ENCODE data around the gene SELENON. TPM values are rescaled to one million over a fixed set of nuclear protein-coding genes. Genes with fewer than 3 reads are reported as not detected.

SELENON gene
- polyA plus RNA-seq, 1 of the 3 experiments (the other 2 are of a cell fraction) = 56.2 TPM

DNA sequence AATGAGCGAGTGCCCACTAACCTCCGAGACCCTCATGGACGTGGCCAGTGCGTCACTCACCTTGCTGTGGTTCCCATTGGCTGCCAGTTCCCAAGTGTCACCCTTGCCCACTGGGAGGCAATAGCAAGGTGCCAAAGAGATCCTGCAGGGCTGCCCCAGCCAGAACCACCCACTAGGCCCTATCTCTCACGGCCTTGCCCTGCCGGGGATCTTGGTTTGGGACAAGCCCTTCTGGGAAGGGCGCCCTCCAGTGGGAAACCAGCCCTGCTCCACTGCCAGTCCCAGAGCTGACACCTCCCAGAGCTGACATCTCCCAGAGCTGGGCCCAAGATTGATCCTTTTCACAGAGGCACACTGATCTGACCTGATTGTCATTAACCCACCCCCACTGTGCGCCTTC lies 2.1 kb upstream of the SELENON start:
- Histone ChIP-seq H3K36me3 (replicated peaks in 1 of 2; ENCODE audit: control insufficient read depth in 1 of 2, insufficient read depth in 2 of 2, low read length in 1 of 2) (no peaks in the 10 kb centered on the region), H3K9me3 (no peaks in the 10 kb centered on the region), H3K9me2 (no peaks in the 10 kb centered on the region), H3K9ac (no peak overlapping the region), H3F3A (replicated peaks; ENCODE audit: insufficient read depth) (peaks cover 5% of the 10 kb centered on the region), H3K27ac (ENCODE audit: low read depth in 2 of 2, low read length in 1 of 2) (no peak overlapping the region), H3K27me3 (ENCODE audit: insufficient read depth) (no peaks in the 10 kb centered on the region), H4K20me1 (ENCODE audit: insufficient read depth) (no peaks in the 10 kb centered on the region), H3K4me3 (ENCODE audit: low read depth in 2 of 2, low read length in 1 of 2) (no peak overlapping the region; a peak in 1 of 4 replicates), H3K4me2 (no peak overlapping the region), H2AFZ (ENCODE audit: low read depth) (no peak overlapping the region), H3K4me1 (ENCODE audit: control insufficient read depth in 1 of 2, insufficient read depth in 2 of 2, low read depth in 1 of 2, low read length in 1 of 2) (peaks cover 0 to 31% of the 10 kb centered on the region in 2 experiments; a peak in 3 of 4 replicates), H3K79me2 (ENCODE audit: insufficient read depth) (peaks cover 20% of the 10 kb centered on the region; the same call in 1 of the 2 replicates)
- DNase-seq = peak; percentile 48
- TF ChIP-seq JUND (IDR thresholded peaks at IDR 0.05) (no peak), EP300 (IDR thresholded peaks at IDR 0.05; ENCODE audit: borderline replicate concordance in 1 of 2, low read depth in 1 of 2, low read length in 1 of 2) (no peak), SMC3 (IDR thresholded peaks at IDR 0.05; ENCODE audit: low read depth, low read length) (peak; percentile 24), MXI1 (IDR thresholded peaks at IDR 0.05; ENCODE audit: low read depth, low read length) (no peak), RAD21 (IDR thresholded peaks at IDR 0.05; ENCODE audit: low read length) (0 out of 2 replicates have a peak, but pooled peaks have one; percentile 5), FOXJ3 (CRISPR knock-in tag; IDR thresholded peaks at IDR 0.05) (no peak), TCF12 (IDR thresholded peaks at IDR 0.05) (no peak)
- TF ChIP-seq, protein P1, sequence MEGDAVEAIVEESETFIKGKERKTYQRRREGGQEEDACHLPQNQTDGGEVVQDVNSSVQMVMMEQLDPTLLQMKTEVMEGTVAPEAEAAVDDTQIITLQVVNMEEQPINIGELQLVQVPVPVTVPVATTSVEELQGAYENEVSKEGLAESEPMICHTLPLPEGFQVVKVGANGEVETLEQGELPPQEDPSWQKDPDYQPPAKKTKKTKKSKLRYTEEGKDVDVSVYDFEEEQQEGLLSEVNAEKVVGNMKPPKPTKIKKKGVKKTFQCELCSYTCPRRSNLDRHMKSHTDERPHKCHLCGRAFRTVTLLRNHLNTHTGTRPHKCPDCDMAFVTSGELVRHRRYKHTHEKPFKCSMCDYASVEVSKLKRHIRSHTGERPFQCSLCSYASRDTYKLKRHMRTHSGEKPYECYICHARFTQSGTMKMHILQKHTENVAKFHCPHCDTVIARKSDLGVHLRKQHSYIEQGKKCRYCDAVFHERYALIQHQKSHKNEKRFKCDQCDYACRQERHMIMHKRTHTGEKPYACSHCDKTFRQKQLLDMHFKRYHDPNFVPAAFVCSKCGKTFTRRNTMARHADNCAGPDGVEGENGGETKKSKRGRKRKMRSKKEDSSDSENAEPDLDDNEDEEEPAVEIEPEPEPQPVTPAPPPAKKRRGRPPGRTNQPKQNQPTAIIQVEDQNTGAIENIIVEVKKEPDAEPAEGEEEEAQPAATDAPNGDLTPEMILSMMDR (IDR thresholded peaks at IDR 0.05) = peak; percentile 48
- TF ChIP-seq, protein P2, sequence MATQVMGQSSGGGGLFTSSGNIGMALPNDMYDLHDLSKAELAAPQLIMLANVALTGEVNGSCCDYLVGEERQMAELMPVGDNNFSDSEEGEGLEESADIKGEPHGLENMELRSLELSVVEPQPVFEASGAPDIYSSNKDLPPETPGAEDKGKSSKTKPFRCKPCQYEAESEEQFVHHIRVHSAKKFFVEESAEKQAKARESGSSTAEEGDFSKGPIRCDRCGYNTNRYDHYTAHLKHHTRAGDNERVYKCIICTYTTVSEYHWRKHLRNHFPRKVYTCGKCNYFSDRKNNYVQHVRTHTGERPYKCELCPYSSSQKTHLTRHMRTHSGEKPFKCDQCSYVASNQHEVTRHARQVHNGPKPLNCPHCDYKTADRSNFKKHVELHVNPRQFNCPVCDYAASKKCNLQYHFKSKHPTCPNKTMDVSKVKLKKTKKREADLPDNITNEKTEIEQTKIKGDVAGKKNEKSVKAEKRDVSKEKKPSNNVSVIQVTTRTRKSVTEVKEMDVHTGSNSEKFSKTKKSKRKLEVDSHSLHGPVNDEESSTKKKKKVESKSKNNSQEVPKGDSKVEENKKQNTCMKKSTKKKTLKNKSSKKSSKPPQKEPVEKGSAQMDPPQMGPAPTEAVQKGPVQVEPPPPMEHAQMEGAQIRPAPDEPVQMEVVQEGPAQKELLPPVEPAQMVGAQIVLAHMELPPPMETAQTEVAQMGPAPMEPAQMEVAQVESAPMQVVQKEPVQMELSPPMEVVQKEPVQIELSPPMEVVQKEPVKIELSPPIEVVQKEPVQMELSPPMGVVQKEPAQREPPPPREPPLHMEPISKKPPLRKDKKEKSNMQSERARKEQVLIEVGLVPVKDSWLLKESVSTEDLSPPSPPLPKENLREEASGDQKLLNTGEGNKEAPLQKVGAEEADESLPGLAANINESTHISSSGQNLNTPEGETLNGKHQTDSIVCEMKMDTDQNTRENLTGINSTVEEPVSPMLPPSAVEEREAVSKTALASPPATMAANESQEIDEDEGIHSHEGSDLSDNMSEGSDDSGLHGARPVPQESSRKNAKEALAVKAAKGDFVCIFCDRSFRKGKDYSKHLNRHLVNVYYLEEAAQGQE (IDR thresholded peaks at IDR 0.05; ENCODE audit: low read depth, low read length) = no peak
- CTCF ChIA-PET = interaction anchor here (0.6 to 3.6 kb wide), 14 partner anchors 11 to 225 kb away, joined by 3 to 26 read pairs (median 5); partner anchors contain the start of gene MAN1C1
- POLR2A ChIA-PET = no interaction called here
- WGBS (ENCODE audit: low lambda C conversion rate) = 91% methylated on average over 7 of the region's 8 CpGs

DNA sequence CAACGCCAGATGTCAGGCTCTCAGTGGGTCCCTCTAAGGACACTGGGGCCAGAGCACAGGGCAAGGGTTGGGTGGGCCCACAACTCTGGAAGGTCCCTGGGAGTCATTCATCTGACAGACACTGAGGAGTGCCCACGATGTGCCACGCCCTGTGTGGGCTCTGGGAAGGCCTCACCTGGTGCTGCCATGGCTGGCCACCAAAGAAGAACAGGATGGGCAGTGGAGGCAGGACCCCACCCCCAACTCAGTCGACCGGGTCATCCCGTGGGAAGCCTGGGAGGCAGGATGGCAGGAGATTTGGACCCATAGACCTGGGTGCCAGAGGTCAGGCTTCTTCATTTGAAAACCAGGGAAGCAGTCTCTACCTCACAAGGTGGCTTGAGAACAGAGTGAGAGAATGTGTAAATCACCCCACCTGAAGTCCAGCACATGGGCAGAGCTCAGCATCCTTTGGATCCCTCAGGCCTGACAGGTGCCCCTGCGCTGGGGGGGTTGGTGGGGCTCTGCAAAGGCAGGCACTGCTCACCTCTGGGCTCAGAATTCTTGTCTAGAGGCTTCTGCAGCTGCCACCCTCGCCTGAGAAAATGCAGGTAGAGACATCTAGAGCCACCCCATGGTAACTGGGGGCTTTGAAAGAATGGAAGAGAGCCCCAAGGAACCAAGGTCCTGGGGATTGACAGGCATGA lies 1.2 kb upstream of the SELENON start:
- TF ChIP-seq MEF2A (IDR thresholded peaks at IDR 0.05; ENCODE audit: borderline replicate concordance, low read depth) (no peak), FOXJ3 (CRISPR knock-in tag; IDR thresholded peaks at IDR 0.05) (no peak), EZH2phosphoT487 (IDR thresholded peaks at IDR 0.05; ENCODE audit: borderline replicate concordance, low read depth) (no peak), GATA2 (CRISPR knock-in tag; IDR thresholded peaks at IDR 0.05) (no peak), FOXM1 (IDR thresholded peaks at IDR 0.05; ENCODE audit: low read depth) (no peak), TEAD4 (IDR thresholded peaks at IDR 0.05; ENCODE audit: borderline replicate concordance, insufficient read depth) (no peak), EP300 (IDR thresholded peaks at IDR 0.05; ENCODE audit: borderline replicate concordance in 1 of 2, low read depth in 1 of 2, low read length in 1 of 2) (no peak), GABPA (IDR thresholded peaks at IDR 0.05; ENCODE audit: low read depth) (no peak), MXI1 (IDR thresholded peaks at IDR 0.05; ENCODE audit: low read depth, low read length) (no peak), NFIC (IDR thresholded peaks at IDR 0.05; ENCODE audit: borderline replicate concordance) (no peak)
- TF ChIP-seq, protein P3, sequence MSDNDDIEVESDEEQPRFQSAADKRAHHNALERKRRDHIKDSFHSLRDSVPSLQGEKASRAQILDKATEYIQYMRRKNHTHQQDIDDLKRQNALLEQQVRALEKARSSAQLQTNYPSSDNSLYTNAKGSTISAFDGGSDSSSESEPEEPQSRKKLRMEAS (IDR thresholded peaks at IDR 0.05; ENCODE audit: low read depth) = no peak
- H3K27me3 ChIP-seq (ENCODE audit: insufficient read depth) = no peaks in the 10 kb centered on the region
- no peaks in the 10 kb centered on the region for H3K36me3 ChIP-seq (replicated peaks in 1 of 2; ENCODE audit: control insufficient read depth in 1 of 2, insufficient read depth in 2 of 2, low read length in 1 of 2)
- CTCF ChIA-PET = interaction anchor here (0.7 to 3.6 kb wide), 17 partner anchors 11 to 190 kb away, joined by 3 to 26 read pairs (median 3); partner anchors contain the start of genes MAN1C1 and PAQR7
- H3K9me2 ChIP-seq = no peaks in the 10 kb centered on the region
- POLR2A ChIA-PET = no interaction called here
- WGBS (ENCODE audit: low lambda C conversion rate) = 89% methylated on average over 3 of the region's 8 CpGs
- no peak overlapping the region for H3K4me2 ChIP-seq
- H2AFZ ChIP-seq (ENCODE audit: low read depth) = no peak overlapping the region
- H3F3A ChIP-seq (replicated peaks; ENCODE audit: insufficient read depth) = peaks cover 12% of the 10 kb centered on the region
- H3K79me2 ChIP-seq (ENCODE audit: insufficient read depth) = peaks cover 24% of the 10 kb centered on the region; the same call in 1 of the 2 replicates
- no peak overlapping the region; a peak in 1 of 4 replicates for H3K27ac ChIP-seq (ENCODE audit: low read depth in 2 of 2, low read length in 1 of 2)
- H3K9me3 ChIP-seq = no peaks in the 10 kb centered on the region
- no peak for DNase-seq
- H4K20me1 ChIP-seq (ENCODE audit: insufficient read depth) = no peaks in the 10 kb centered on the region
- H3K4me1 ChIP-seq (ENCODE audit: control insufficient read depth in 1 of 2, insufficient read depth in 2 of 2, low read depth in 1 of 2, low read length in 1 of 2) = peaks cover 0 to 32% of the 10 kb centered on the region in 2 experiments; a peak in 3 of 4 replicates
- H3K4me3 ChIP-seq (ENCODE audit: low read depth in 2 of 2, low read length in 1 of 2) = no peak overlapping the region
- no peak overlapping the region for H3K9ac ChIP-seq

Measured in SK-N-SH (cell line).